OCI-LY1 (cell line): ENCODE data around the gene ELMO1.

Experiments
- EZH2 ChIP-seq: fragments of 200-600 bp; sonication (generic), shearing (Covaris generic); IDR thresholded peaks from 2 replicates; pipeline ENCODE4 v1.8.0; 2017; ENCODE audit warnings: borderline replicate concordance, mixed run types, mild to moderate bottlenecking, antibody characterized with exemption, low read length, moderate library complexity, mixed read lengths
- TF ChIP-seq, protein P1 (sequence below): fragments of 200-600 bp; sonication (generic), shearing (Covaris generic); IDR thresholded peaks from 2 replicates; pipeline ENCODE4 v1.5.1; 2017; ENCODE audit warnings: mild to moderate bottlenecking, antibody characterized with exemption, low read length, moderate library complexity, mixed read lengths

GRCh38 chr7:36871355-36871738 is 577.3 kb downstream of the ELMO1 start:
- TF ChIP-seq, protein P1, sequence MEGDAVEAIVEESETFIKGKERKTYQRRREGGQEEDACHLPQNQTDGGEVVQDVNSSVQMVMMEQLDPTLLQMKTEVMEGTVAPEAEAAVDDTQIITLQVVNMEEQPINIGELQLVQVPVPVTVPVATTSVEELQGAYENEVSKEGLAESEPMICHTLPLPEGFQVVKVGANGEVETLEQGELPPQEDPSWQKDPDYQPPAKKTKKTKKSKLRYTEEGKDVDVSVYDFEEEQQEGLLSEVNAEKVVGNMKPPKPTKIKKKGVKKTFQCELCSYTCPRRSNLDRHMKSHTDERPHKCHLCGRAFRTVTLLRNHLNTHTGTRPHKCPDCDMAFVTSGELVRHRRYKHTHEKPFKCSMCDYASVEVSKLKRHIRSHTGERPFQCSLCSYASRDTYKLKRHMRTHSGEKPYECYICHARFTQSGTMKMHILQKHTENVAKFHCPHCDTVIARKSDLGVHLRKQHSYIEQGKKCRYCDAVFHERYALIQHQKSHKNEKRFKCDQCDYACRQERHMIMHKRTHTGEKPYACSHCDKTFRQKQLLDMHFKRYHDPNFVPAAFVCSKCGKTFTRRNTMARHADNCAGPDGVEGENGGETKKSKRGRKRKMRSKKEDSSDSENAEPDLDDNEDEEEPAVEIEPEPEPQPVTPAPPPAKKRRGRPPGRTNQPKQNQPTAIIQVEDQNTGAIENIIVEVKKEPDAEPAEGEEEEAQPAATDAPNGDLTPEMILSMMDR, result no peak
- TF ChIP-seq EZH2, result no peak
